Measurements from ENCODE around the gene THAP5.
A peak's percentile ranks its signal among the peaks of the same experiment; 100 is the strongest.

Gene THAP5

DNA sequence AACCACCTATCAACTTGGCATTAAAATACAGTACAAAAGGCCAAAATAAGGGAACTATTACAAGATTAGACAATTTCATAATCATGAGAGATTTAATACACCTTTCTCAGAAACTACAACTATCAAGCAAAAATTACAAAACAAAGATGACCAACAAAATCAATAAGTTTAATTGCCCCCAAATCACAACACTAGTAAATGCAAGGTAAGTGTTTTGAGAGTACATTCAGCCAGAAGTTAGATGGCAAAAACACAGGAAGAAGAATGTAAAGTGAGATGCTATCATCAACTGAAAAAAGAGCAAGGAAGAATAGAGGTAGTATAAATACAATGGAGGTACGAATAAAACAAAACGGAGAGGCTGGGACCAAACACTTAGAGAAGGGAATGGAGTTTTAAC, 46.7 kb downstream of the THAP5 start:
- H2AFZ ChIP-seq (ENCODE audit: low read length) = no peak overlapping the region
- peaks cover 6% of the 10 kb centered on the region; the same call in 1 of the 2 replicates for H3K36me3 ChIP-seq (ENCODE audit: insufficient read depth, low read length)
- H4K20me1 ChIP-seq (ENCODE audit: insufficient read depth, low read length, poor library complexity, severe bottlenecking) = peaks cover 46% of the 10 kb centered on the region
- H3F3A ChIP-seq (ENCODE audit: low read depth) = no peaks in the 10 kb centered on the region
- H3K4me2 ChIP-seq (ENCODE audit: low read depth, low read length, poor library complexity, severe bottlenecking) = peak overlapping the region; percentile 95
- no peaks in the 10 kb centered on the region for H3K27me3 ChIP-seq (ENCODE audit: insufficient read depth, low read length, poor library complexity, severe bottlenecking)
- peak overlapping the region; percentile 73 for H3K9ac ChIP-seq (ENCODE audit: low read depth, low read length, poor library complexity, severe bottlenecking)
- H3K9me3 ChIP-seq (ENCODE audit: insufficient read depth, low read depth, low read length) = no peaks in the 10 kb centered on the region
- peaks cover 70% of the 10 kb centered on the region for H3K79me2 ChIP-seq (ENCODE audit: insufficient read depth, low read length)
- H3K4me3 ChIP-seq (ENCODE audit: low read length, poor library complexity, severe bottlenecking) = peak overlapping the region; percentile 94
- TF ChIP-seq EZH2phosphoT487 (IDR thresholded peaks at IDR 0.05; ENCODE audit: borderline replicate concordance) = no peak
- TF ChIP-seq, protein P1, sequence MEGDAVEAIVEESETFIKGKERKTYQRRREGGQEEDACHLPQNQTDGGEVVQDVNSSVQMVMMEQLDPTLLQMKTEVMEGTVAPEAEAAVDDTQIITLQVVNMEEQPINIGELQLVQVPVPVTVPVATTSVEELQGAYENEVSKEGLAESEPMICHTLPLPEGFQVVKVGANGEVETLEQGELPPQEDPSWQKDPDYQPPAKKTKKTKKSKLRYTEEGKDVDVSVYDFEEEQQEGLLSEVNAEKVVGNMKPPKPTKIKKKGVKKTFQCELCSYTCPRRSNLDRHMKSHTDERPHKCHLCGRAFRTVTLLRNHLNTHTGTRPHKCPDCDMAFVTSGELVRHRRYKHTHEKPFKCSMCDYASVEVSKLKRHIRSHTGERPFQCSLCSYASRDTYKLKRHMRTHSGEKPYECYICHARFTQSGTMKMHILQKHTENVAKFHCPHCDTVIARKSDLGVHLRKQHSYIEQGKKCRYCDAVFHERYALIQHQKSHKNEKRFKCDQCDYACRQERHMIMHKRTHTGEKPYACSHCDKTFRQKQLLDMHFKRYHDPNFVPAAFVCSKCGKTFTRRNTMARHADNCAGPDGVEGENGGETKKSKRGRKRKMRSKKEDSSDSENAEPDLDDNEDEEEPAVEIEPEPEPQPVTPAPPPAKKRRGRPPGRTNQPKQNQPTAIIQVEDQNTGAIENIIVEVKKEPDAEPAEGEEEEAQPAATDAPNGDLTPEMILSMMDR (conservative IDR thresholded peaks at IDR 0.05; ENCODE audit: low read length) = no peak
- H3K9me2 ChIP-seq (replicated peaks; ENCODE audit: low read depth, low read length) = no peaks in the 10 kb centered on the region
- peaks cover 61% of the 10 kb centered on the region for H3K4me1 ChIP-seq (ENCODE audit: insufficient read depth, low read length, poor library complexity, severe bottlenecking)

DNA sequence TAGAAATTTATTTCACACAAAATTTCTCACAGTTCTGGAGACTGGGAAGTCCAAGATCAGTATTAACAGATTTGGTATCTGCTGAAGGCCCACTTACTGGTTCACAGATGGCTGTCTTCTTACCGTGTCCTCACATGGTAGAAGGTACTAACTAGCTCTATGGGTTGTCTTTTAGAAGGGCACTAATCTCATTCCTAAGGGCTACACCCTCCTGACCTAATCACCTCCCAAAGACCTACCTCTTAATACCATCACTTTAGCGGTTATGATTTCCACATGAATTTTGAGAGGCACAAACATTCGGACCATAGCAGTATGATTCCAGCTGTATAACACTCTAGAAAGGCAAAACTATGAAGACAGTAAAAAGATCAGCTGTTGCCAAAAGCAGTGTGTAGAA, 51.6 kb downstream of the THAP5 start:
- no peak overlapping the region for H3K4me3 ChIP-seq (ENCODE audit: low read length, poor library complexity, severe bottlenecking)
- H3K27me3 ChIP-seq (ENCODE audit: insufficient read depth, low read length, poor library complexity, severe bottlenecking) = no peaks in the 10 kb centered on the region
- H2AFZ ChIP-seq (ENCODE audit: low read length) = no peak overlapping the region
- H3K9me3 ChIP-seq (ENCODE audit: insufficient read depth, low read depth, low read length) = no peaks in the 10 kb centered on the region
- no peak overlapping the region for H3K4me2 ChIP-seq (ENCODE audit: low read depth, low read length, poor library complexity, severe bottlenecking)
- H3K9ac ChIP-seq (ENCODE audit: low read depth, low read length, poor library complexity, severe bottlenecking) = no peak overlapping the region
- H3K36me3 ChIP-seq (ENCODE audit: insufficient read depth, low read length) = peaks cover 34% of the 10 kb centered on the region; the same call in 1 of the 2 replicates
- no peaks in the 10 kb centered on the region for H3K9me2 ChIP-seq (replicated peaks; ENCODE audit: low read depth, low read length)
- H3K4me1 ChIP-seq (ENCODE audit: insufficient read depth, low read length, poor library complexity, severe bottlenecking) = peaks cover 32% of the 10 kb centered on the region
- peaks cover 65% of the 10 kb centered on the region for H3K79me2 ChIP-seq (ENCODE audit: insufficient read depth, low read length)
- peaks cover 24% of the 10 kb centered on the region for H4K20me1 ChIP-seq (ENCODE audit: insufficient read depth, low read length, poor library complexity, severe bottlenecking)
- TF ChIP-seq, protein P1 (conservative IDR thresholded peaks at IDR 0.05; ENCODE audit: low read length) = no peak
- no peak for TF ChIP-seq EZH2phosphoT487 (IDR thresholded peaks at IDR 0.05; ENCODE audit: borderline replicate concordance)
- H3F3A ChIP-seq (ENCODE audit: low read depth) = no peaks in the 10 kb centered on the region

DNA sequence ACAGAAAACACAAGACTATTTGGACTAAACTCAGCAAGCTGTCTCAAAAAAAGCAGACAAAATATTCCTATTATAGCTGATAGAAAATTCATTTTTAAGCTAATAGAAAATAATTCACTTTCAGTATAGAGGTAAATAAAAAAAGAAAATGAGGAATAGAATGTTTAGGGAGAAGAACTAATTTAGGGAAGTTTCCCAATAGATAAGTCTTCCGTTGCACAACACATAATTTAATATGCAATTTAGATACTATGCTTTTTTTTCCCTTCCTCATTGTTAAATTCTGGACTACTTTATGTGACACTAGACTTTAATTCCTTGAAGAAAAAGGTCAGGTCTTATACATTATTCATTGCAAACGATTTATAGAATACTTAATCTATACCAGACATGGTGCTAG, 53.9 kb downstream of the THAP5 start:
- Histone ChIP-seq H3K79me2 (ENCODE audit: insufficient read depth, low read length) (peaks cover 43% of the 10 kb centered on the region), H3K9me2 (replicated peaks; ENCODE audit: low read depth, low read length) (no peaks in the 10 kb centered on the region), H2AFZ (ENCODE audit: low read length) (no peak overlapping the region), H4K20me1 (ENCODE audit: insufficient read depth, low read length, poor library complexity, severe bottlenecking) (peaks cover 10% of the 10 kb centered on the region), H3K36me3 (ENCODE audit: insufficient read depth, low read length) (peaks cover 52% of the 10 kb centered on the region; the same call in 1 of the 2 replicates), H3K27me3 (ENCODE audit: insufficient read depth, low read length, poor library complexity, severe bottlenecking) (no peaks in the 10 kb centered on the region), H3K4me3 (ENCODE audit: low read length, poor library complexity, severe bottlenecking) (no peak overlapping the region), H3F3A (ENCODE audit: low read depth) (no peaks in the 10 kb centered on the region), H3K4me2 (ENCODE audit: low read depth, low read length, poor library complexity, severe bottlenecking) (peak overlapping the region; percentile 15), H3K9me3 (ENCODE audit: insufficient read depth, low read depth, low read length) (no peaks in the 10 kb centered on the region), H3K4me1 (ENCODE audit: insufficient read depth, low read length, poor library complexity, severe bottlenecking) (peaks cover 14% of the 10 kb centered on the region), H3K9ac (ENCODE audit: low read depth, low read length, poor library complexity, severe bottlenecking) (no peak overlapping the region)
- TF ChIP-seq EZH2phosphoT487 (IDR thresholded peaks at IDR 0.05; ENCODE audit: borderline replicate concordance) = no peak
- TF ChIP-seq, protein P1 (conservative IDR thresholded peaks at IDR 0.05; ENCODE audit: low read length) = no peak

All from Loucy (cell line).